Measurements from ENCODE around the gene SENP6.

Gene SENP6

DNA sequence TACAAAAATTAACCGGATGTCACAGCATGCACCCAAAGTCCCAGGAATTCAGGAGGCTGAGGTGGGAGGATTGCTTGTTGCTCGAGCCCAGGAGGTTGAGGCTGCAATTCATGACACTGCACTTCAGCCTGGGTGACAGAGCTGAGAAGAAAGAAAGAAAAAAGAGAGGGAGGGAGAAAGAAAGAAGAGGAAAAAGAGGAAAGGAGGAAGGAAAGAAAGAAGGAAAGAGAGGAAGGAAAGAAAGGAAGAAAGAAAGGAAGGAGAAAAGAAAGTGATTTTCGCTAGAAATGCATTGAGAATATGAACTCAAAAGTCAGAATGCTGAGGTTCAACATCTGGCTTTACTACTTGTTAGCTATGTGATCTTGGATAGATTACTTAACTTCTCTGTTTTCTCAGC, 6.6 kb downstream of the SENP6 start:
- Histone ChIP-seq H3K4me3 (ENCODE audit: low read depth, low read length) (no peak overlapping the region), H3K36me3 (ENCODE audit: insufficient read depth, low read length) (no peaks in the 10 kb centered on the region), H3K79me2 (ENCODE audit: control insufficient read depth, insufficient read depth, low read length, unreplicated experiment) (peaks cover 100% of the 10 kb centered on the region), H3K27me3 (ENCODE audit: insufficient read depth, low read length) (no peaks in the 10 kb centered on the region), H3K27ac (ENCODE audit: low read depth, low read length) (no peak overlapping the region), H3K4me1 (ENCODE audit: control insufficient read depth, insufficient read depth, low read length, unreplicated experiment) (peaks cover 52% of the 10 kb centered on the region), H2AFZ (ENCODE audit: low read length, unreplicated experiment) (no peak overlapping the region)

- Histone ChIP-seq H3K27me3 (ENCODE audit: insufficient read depth, low read length) (no peaks in the 10 kb centered on the region), H3K27ac (ENCODE audit: low read depth, low read length) (no peak overlapping the region), H3K4me1 (ENCODE audit: control insufficient read depth, insufficient read depth, low read length, unreplicated experiment) (peaks cover 50% of the 10 kb centered on the region), H3K36me3 (ENCODE audit: insufficient read depth, low read length) (no peaks in the 10 kb centered on the region), H3K79me2 (ENCODE audit: control insufficient read depth, insufficient read depth, low read length, unreplicated experiment) (peaks cover 100% of the 10 kb centered on the region), H3K4me3 (ENCODE audit: low read depth, low read length) (no peak overlapping the region), H2AFZ (ENCODE audit: low read length, unreplicated experiment) (no peak overlapping the region)
Measured at GRCh38 chr6:75608956-75609533, 7.4 kb downstream of the SENP6 start.

GRCh38 chr6:75609639-75610590, 8.2 kb downstream of the SENP6 start:
- Histone ChIP-seq H3K4me1 (ENCODE audit: control insufficient read depth, insufficient read depth, low read length, unreplicated experiment) (peaks cover 47% of the 10 kb centered on the region), H3K79me2 (ENCODE audit: control insufficient read depth, insufficient read depth, low read length, unreplicated experiment) (peaks cover 100% of the 10 kb centered on the region), H3K27me3 (ENCODE audit: insufficient read depth, low read length) (no peaks in the 10 kb centered on the region), H2AFZ (ENCODE audit: low read length, unreplicated experiment) (no peak overlapping the region), H3K4me3 (ENCODE audit: low read depth, low read length) (no peak overlapping the region), H3K36me3 (ENCODE audit: insufficient read depth, low read length) (no peaks in the 10 kb centered on the region), H3K27ac (ENCODE audit: low read depth, low read length) (no peak overlapping the region)

GRCh38 chr6:75611011-75611701, 9.5 kb downstream of the SENP6 start:
- Histone ChIP-seq H3K27me3 (ENCODE audit: insufficient read depth, low read length) (no peaks in the 10 kb centered on the region), H3K36me3 (ENCODE audit: insufficient read depth, low read length) (no peaks in the 10 kb centered on the region), H3K79me2 (ENCODE audit: control insufficient read depth, insufficient read depth, low read length, unreplicated experiment) (peaks cover 100% of the 10 kb centered on the region), H3K27ac (ENCODE audit: low read depth, low read length) (no peak overlapping the region), H2AFZ (ENCODE audit: low read length, unreplicated experiment) (no peak overlapping the region), H3K4me3 (ENCODE audit: low read depth, low read length) (no peak overlapping the region), H3K4me1 (ENCODE audit: control insufficient read depth, insufficient read depth, low read length, unreplicated experiment) (peaks cover 49% of the 10 kb centered on the region)

GRCh38 chr6:75611702-75612375, 10.2 kb downstream of the SENP6 start:
- Histone ChIP-seq H2AFZ (ENCODE audit: low read length, unreplicated experiment) (no peak overlapping the region), H3K27me3 (ENCODE audit: insufficient read depth, low read length) (no peaks in the 10 kb centered on the region), H3K4me1 (ENCODE audit: control insufficient read depth, insufficient read depth, low read length, unreplicated experiment) (peaks cover 49% of the 10 kb centered on the region), H3K36me3 (ENCODE audit: insufficient read depth, low read length) (no peaks in the 10 kb centered on the region), H3K27ac (ENCODE audit: low read depth, low read length) (no peak overlapping the region), H3K79me2 (ENCODE audit: control insufficient read depth, insufficient read depth, low read length, unreplicated experiment) (peaks cover 99% of the 10 kb centered on the region), H3K4me3 (ENCODE audit: low read depth, low read length) (no peak overlapping the region)

- Histone ChIP-seq H3K4me1 (ENCODE audit: control insufficient read depth, insufficient read depth, low read length, unreplicated experiment) (peaks cover 49% of the 10 kb centered on the region), H3K79me2 (ENCODE audit: control insufficient read depth, insufficient read depth, low read length, unreplicated experiment) (peaks cover 97% of the 10 kb centered on the region), H2AFZ (ENCODE audit: low read length, unreplicated experiment) (no peak overlapping the region), H3K27me3 (ENCODE audit: insufficient read depth, low read length) (no peaks in the 10 kb centered on the region), H3K4me3 (ENCODE audit: low read depth, low read length) (no peak overlapping the region), H3K27ac (ENCODE audit: low read depth, low read length) (no peak overlapping the region), H3K36me3 (ENCODE audit: insufficient read depth, low read length) (no peaks in the 10 kb centered on the region)
Measured at GRCh38 chr6:75612434-75612833, 10.8 kb downstream of the SENP6 start.

DNA sequence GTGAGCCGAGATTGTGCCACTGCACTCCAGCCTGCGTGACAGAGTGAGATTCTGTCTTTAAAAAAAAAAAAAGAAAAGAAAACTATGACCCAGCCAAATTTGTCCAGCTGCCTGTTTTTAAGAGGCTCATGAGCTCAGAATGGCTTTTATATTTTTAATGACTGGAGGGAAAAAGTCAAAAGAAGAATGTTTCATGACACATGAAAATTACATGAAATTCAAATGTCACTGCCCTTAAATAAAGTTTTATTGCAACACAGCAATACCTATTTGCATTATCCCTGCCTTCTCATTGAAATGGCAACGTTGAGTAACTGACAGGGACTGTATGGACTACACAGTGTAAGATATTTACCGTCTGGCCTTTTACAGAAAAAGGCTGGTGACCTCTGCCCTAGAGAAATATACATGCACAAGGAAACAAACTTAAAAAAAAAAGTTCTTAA, 11.4 kb downstream of the SENP6 start:
- no peak overlapping the region for H2AFZ ChIP-seq (ENCODE audit: low read length, unreplicated experiment)
- no peaks in the 10 kb centered on the region for H3K27me3 ChIP-seq (ENCODE audit: insufficient read depth, low read length)
- no peak overlapping the region for H3K27ac ChIP-seq (ENCODE audit: low read depth, low read length)
- H3K79me2 ChIP-seq (ENCODE audit: control insufficient read depth, insufficient read depth, low read length, unreplicated experiment) = peaks cover 97% of the 10 kb centered on the region
- peaks cover 49% of the 10 kb centered on the region for H3K4me1 ChIP-seq (ENCODE audit: control insufficient read depth, insufficient read depth, low read length, unreplicated experiment)
- H3K4me3 ChIP-seq (ENCODE audit: low read depth, low read length) = peak overlapping the region; percentile 2; the same call in 1 of the 2 replicates
- no peaks in the 10 kb centered on the region for H3K36me3 ChIP-seq (ENCODE audit: insufficient read depth, low read length)

DNA sequence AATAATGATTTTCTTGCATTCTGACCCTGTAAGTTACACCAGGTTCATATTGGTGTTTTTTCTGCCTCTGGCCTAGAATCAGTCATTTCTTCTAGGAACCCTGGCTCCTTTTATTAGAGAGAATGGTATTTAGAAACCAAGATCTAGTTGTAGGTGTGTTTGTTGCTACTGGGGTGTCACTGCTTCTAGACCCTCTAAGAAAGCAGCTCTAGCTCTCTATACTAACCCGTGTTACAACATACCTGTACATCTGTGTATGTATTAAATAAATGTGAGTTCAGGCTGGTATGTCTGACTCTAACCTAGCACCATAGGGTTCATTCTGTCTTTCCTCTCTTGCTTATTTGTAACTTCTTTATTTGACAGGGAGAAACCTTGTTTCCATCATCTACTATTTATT, 16.8 kb downstream of the SENP6 start:
- Histone ChIP-seq H3K4me1 (ENCODE audit: control insufficient read depth, insufficient read depth, low read length, unreplicated experiment) (peaks cover 15% of the 10 kb centered on the region), H3K4me3 (ENCODE audit: low read depth, low read length) (no peak overlapping the region), H3K36me3 (ENCODE audit: insufficient read depth, low read length) (no peaks in the 10 kb centered on the region), H3K27ac (ENCODE audit: low read depth, low read length) (no peak overlapping the region), H3K79me2 (ENCODE audit: control insufficient read depth, insufficient read depth, low read length, unreplicated experiment) (peaks cover 93% of the 10 kb centered on the region), H3K27me3 (ENCODE audit: insufficient read depth, low read length) (no peaks in the 10 kb centered on the region), H2AFZ (ENCODE audit: low read length, unreplicated experiment) (no peak overlapping the region)

DNA sequence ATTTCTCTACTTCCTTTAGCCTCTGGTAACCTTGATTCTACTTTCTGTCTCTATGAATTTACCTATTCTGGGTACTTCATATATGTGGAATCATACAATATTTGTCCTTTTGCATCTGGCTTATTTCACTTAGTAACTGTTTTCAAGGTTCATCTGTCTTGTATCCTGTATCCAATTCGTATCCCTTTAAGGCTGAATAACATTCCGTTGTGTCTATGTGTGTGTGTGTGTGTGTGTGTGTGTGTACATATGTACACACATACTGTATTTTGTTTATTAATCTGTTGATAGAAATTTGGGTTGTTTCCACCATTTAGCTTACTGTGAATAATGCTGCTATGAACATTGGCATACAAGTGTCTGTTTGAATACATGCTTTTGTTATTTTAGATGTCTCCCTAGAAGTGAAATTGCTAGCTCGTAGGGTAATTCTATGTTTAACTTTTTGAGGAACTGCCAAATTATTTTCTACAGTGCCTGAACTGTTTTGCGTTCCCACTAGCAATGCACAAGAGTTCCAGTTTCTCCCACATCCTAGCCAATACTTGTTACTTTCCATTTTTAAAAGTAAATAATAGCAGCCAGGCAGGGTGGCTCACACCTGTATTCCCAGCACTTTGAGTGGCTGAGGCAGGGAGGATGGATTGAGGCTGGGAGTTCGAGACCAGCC, 17.7 kb downstream of the SENP6 start:
- Histone ChIP-seq H3K27ac (ENCODE audit: low read depth, low read length) (no peak overlapping the region), H3K27me3 (ENCODE audit: insufficient read depth, low read length) (no peaks in the 10 kb centered on the region), H3K4me1 (ENCODE audit: control insufficient read depth, insufficient read depth, low read length, unreplicated experiment) (peaks cover 15% of the 10 kb centered on the region), H2AFZ (ENCODE audit: low read length, unreplicated experiment) (no peak overlapping the region), H3K79me2 (ENCODE audit: control insufficient read depth, insufficient read depth, low read length, unreplicated experiment) (peaks cover 83% of the 10 kb centered on the region), H3K36me3 (ENCODE audit: insufficient read depth, low read length) (peaks cover 4% of the 10 kb centered on the region; the same call in 1 of the 2 replicates), H3K4me3 (ENCODE audit: low read depth, low read length) (no peak overlapping the region)

Data from ACC112 (cell line).